ENCODE results near the gene PSME1. TPM values are rescaled to one million over a fixed set of nuclear protein-coding genes. Genes with fewer than 3 reads are reported as not detected.

Gene PSME1
- total and polyA plus RNA-seq, 5 experiments from 2014 or later = 202 to 767 (median 681) TPM

Small RNA genes within 50 kb of the gene (microRNA-seq; reads per million reads assigned to microRNA genes)
- not detected for gene MIR7703 (ENCODE audit: borderline microRNAs expressed)

Other genes with a start within 250 kb of the PSME1 start
Only the 30 nearest of the 31 such genes appear.
- 10 to 100 TPM; 15.2 to 16.9 TPM for gene DHRS4, start 182.4 kb upstream of the PSME1 start, total RNA-seq
- 10 to 100 TPM; 28.8 to 37.6 (median 34.9) TPM for gene DHRS4, start 182.4 kb upstream of the PSME1 start, polyA plus RNA-seq
- 10 to 100 TPM; 15.1 to 17.3 TPM for gene DHRS4L2, start 147.3 kb upstream of the PSME1 start, total RNA-seq
- gene DHRS4L2, start 147.3 kb upstream of the PSME1 start, polyA plus RNA-seq = 10 to 100 TPM; 10.9 to 24.0 (median 21.2) TPM
- under 1 TPM in 1 of 2 experiments, not detected in 1; 0.16 TPM for gene CARMIL3, start 84.2 kb upstream of the PSME1 start, total RNA-seq
- gene CARMIL3, start 84.2 kb upstream of the PSME1 start, polyA plus RNA-seq = under 1 TPM in 1 of 3 donors, not detected in 2; 0.03 TPM
- not detected for gene CPNE6, start 64.6 kb upstream of the PSME1 start, total RNA-seq
- not detected for gene CPNE6, start 64.6 kb upstream of the PSME1 start, polyA plus RNA-seq
- 10 to 100 TPM; 16.5 to 17.4 TPM for gene PCK2, start 41.9 kb upstream of the PSME1 start, total RNA-seq
- gene PCK2, start 41.9 kb upstream of the PSME1 start, polyA plus RNA-seq = 10 to 100 TPM in 2 of 3 donors, 1 to 10 TPM in 1; 8.6 to 11.6 (median 11.3) TPM
- gene DCAF11, start 21.4 kb upstream of the PSME1 start, total RNA-seq = 10 to 100 TPM; 74.1 to 77.1 TPM
- 10 to 100 TPM; 68.0 to 83.8 (median 71.9) TPM for gene DCAF11, start 21.4 kb upstream of the PSME1 start, polyA plus RNA-seq
- gene NRL, start 21.2 kb upstream of the PSME1 start, total RNA-seq = 1 to 10 TPM; 2.7 to 3.4 TPM
- 1 to 10 TPM; 3.0 to 3.5 (median 3.1) TPM for gene NRL, start 21.2 kb upstream of the PSME1 start, polyA plus RNA-seq
- 1 to 10 TPM; 1.9 to 2.2 TPM for gene FITM1, start 5.5 kb upstream of the PSME1 start, total RNA-seq
- gene FITM1, start 5.5 kb upstream of the PSME1 start, polyA plus RNA-seq = under 1 TPM; 0.52 to 0.60 (median 0.52) TPM
- 10 to 100 TPM; 16.6 to 18.1 TPM for gene EMC9, start 5.4 kb downstream of the PSME1 start, total RNA-seq
- 1 to 10 TPM; 7.5 to 9.4 (median 8.4) TPM for gene EMC9, start 5.4 kb downstream of the PSME1 start, polyA plus RNA-seq
- gene PSME2, start 10.4 kb downstream of the PSME1 start, total RNA-seq = 100 to 1,000 TPM; 129 to 140 TPM
- 100 to 1,000 TPM; 402 to 471 (median 463) TPM for gene PSME2, start 10.4 kb downstream of the PSME1 start, polyA plus RNA-seq
- gene RNF31, start 11.3 kb downstream of the PSME1 start, total RNA-seq = 10 to 100 TPM; 85.7 to 91.4 TPM
- 10 to 100 TPM; 34.1 to 45.3 (median 37.6) TPM for gene RNF31, start 11.3 kb downstream of the PSME1 start, polyA plus RNA-seq
- gene IRF9, start 25.1 kb downstream of the PSME1 start, total RNA-seq = 100 to 1,000 TPM; 109 to 116 TPM
- 10 to 100 TPM; 46.6 to 68.6 (median 51.3) TPM for gene IRF9, start 25.1 kb downstream of the PSME1 start, polyA plus RNA-seq
- gene REC8, start 35.9 kb downstream of the PSME1 start, total RNA-seq = 10 to 100 TPM; 33.7 to 39.2 TPM
- gene REC8, start 35.9 kb downstream of the PSME1 start, polyA plus RNA-seq = 10 to 100 TPM; 11.1 to 11.6 (median 11.2) TPM
- 10 to 100 TPM; 24.4 to 24.8 TPM for gene IPO4, start 52.6 kb downstream of the PSME1 start, total RNA-seq
- 10 to 100 TPM; 20.2 to 27.5 (median 21.1) TPM for gene IPO4, start 52.6 kb downstream of the PSME1 start, polyA plus RNA-seq
- gene TM9SF1, start 59.2 kb downstream of the PSME1 start, total RNA-seq = 10 to 100 TPM; 19.4 to 22.1 TPM
- 10 to 100 TPM; 23.1 to 29.8 (median 29.1) TPM for gene TM9SF1, start 59.2 kb downstream of the PSME1 start, polyA plus RNA-seq
- gene TSSK4, start 69.5 kb downstream of the PSME1 start, total RNA-seq = 1 to 10 TPM in 1 of 2 experiments, under 1 TPM in 1; 0.30 to 1.1 TPM
- gene TSSK4, start 69.5 kb downstream of the PSME1 start, polyA plus RNA-seq = under 1 TPM; 0.79 to 0.95 (median 0.87) TPM
- 100 to 1,000 TPM in 1 of 2 experiments, 10 to 100 TPM in 1; 99.4 to 107 TPM for gene CHMP4A, start 77.3 kb downstream of the PSME1 start, total RNA-seq
- 100 to 1,000 TPM; 133 to 144 (median 143) TPM for gene CHMP4A, start 77.3 kb downstream of the PSME1 start, polyA plus RNA-seq
- gene MDP1, start 79.9 kb downstream of the PSME1 start, total RNA-seq = 10 to 100 TPM; 13.7 to 15.3 TPM
- gene MDP1, start 79.9 kb downstream of the PSME1 start, polyA plus RNA-seq = 10 to 100 TPM; 33.8 to 39.1 (median 34.5) TPM
- 100 to 1,000 TPM in 1 of 2 experiments, 10 to 100 TPM in 1; 96.8 to 107 TPM for gene NEDD8, start 96.2 kb downstream of the PSME1 start, total RNA-seq
- 100 to 1,000 TPM; 302 to 320 (median 319) TPM for gene NEDD8, start 96.2 kb downstream of the PSME1 start, polyA plus RNA-seq
- 10 to 100 TPM; 76.4 to 78.6 TPM for gene GMPR2, start 96.7 kb downstream of the PSME1 start, total RNA-seq
- 100 to 1,000 TPM in 1 of 3 donors, 10 to 100 TPM in 2; 79.7 to 111 (median 85.4) TPM for gene GMPR2, start 96.7 kb downstream of the PSME1 start, polyA plus RNA-seq
- gene TINF2, start 106.4 kb downstream of the PSME1 start, total RNA-seq = 100 to 1,000 TPM; 125 to 136 TPM
- 100 to 1,000 TPM; 116 to 154 (median 150) TPM for gene TINF2, start 106.4 kb downstream of the PSME1 start, polyA plus RNA-seq
- 1 to 10 TPM; 6.5 to 6.9 TPM for gene TGM1, start 127.0 kb downstream of the PSME1 start, total RNA-seq
- under 1 TPM in 1 of 3 donors, not detected in 2; 0.13 TPM for gene TGM1, start 127.0 kb downstream of the PSME1 start, polyA plus RNA-seq
- 10 to 100 TPM; 43.3 to 46.5 TPM for gene RABGGTA, start 135.4 kb downstream of the PSME1 start, total RNA-seq
- 10 to 100 TPM; 12.7 to 22.1 (median 20.4) TPM for gene RABGGTA, start 135.4 kb downstream of the PSME1 start, polyA plus RNA-seq
- gene DHRS1, start 163.6 kb downstream of the PSME1 start, total RNA-seq = 10 to 100 TPM; 27.5 to 34.2 TPM
- gene DHRS1, start 163.6 kb downstream of the PSME1 start, polyA plus RNA-seq = 10 to 100 TPM; 19.6 to 22.4 (median 20.8) TPM
- gene NOP9, start 163.7 kb downstream of the PSME1 start, total RNA-seq = 10 to 100 TPM; 21.8 to 25.8 TPM
- 1 to 10 TPM; 1.3 to 2.2 (median 1.6) TPM for gene NOP9, start 163.7 kb downstream of the PSME1 start, polyA plus RNA-seq
- 10 to 100 TPM; 12.2 to 15.5 TPM for gene CIDEB, start 171.8 kb downstream of the PSME1 start, total RNA-seq
- gene CIDEB, start 171.8 kb downstream of the PSME1 start, polyA plus RNA-seq = 10 to 100 TPM in 2 of 3 donors, 1 to 10 TPM in 1; 8.6 to 16.1 (median 13.2) TPM
- 10 to 100 TPM; 12.5 to 13.0 TPM for gene LTB4R2, start 173.9 kb downstream of the PSME1 start, total RNA-seq
- 1 to 10 TPM in 2 of 3 donors, under 1 TPM in 1; 0.93 to 3.5 (median 1.5) TPM for gene LTB4R2, start 173.9 kb downstream of the PSME1 start, polyA plus RNA-seq
- gene LTB4R, start 175.3 kb downstream of the PSME1 start, total RNA-seq = 10 to 100 TPM in 1 of 2 experiments, 1 to 10 TPM in 1; 9.6 to 10.1 TPM
- gene LTB4R, start 175.3 kb downstream of the PSME1 start, polyA plus RNA-seq = 1 to 10 TPM; 3.4 to 5.9 (median 4.5) TPM
- gene ADCY4, start 198.9 kb downstream of the PSME1 start, total RNA-seq = 1 to 10 TPM; 3.8 to 4.7 TPM
- under 1 TPM; 0.08 to 0.28 (median 0.24) TPM for gene ADCY4, start 198.9 kb downstream of the PSME1 start, polyA plus RNA-seq
- 10 to 100 TPM; 32.9 to 35.8 TPM for gene RIPK3, start 203.8 kb downstream of the PSME1 start, total RNA-seq
- 10 to 100 TPM in 1 of 3 donors, 1 to 10 TPM in 2; 5.3 to 11.1 (median 5.6) TPM for gene RIPK3, start 203.8 kb downstream of the PSME1 start, polyA plus RNA-seq

Measured in naive thymus-derived CD8-positive, alpha-beta T cell (primary cell).